ENCODE results near the gene GJC3. TPM values are rescaled to one million over a fixed set of nuclear protein-coding genes. Genes with fewer than 3 reads are reported as not detected.

Gene GJC3
- total and polyA plus RNA-seq, 9 of the 15 experiments (the other 6 are each of a cell fraction or from before 2014, with no cell fraction given): 0.10 to 0.45 (median 0.28) TPM; not detected in 1

GRCh38 chr7:99918959-99919813 lies 10.2 kb downstream of the GJC3 start, which contains the start of gene TRIM4 (continued):
- TF ChIP-seq CHD7 (IDR thresholded peaks at IDR 0.05; ENCODE audit: low read depth, low read length) (no peak), ARID4B (CRISPR knock-in tag; IDR thresholded peaks at IDR 0.05) (peak; percentile 62; the same call in 1 of the 2 replicates), MYC (IDR thresholded peaks at IDR 0.05; ENCODE audit: low read depth, low read length) (peak; percentile 78; the same call in 1 of the 2 replicates), MYC (CRISPR knock-in tag; IDR thresholded peaks at IDR 0.05; ENCODE audit: borderline replicate concordance, low read depth) (peak; percentile 65; the same call in 1 of the 2 replicates), MAFG (tag; conservative IDR thresholded peaks at IDR 0.05) (no peak), E4F1 (CRISPR knock-in tag; IDR thresholded peaks at IDR 0.05; ENCODE audit: borderline replicate concordance) (no peak), U2AF2 (optimal IDR thresholded peaks at IDR 0.05; ENCODE audit: low read depth, low read length) (no peak)

Data from K562 (cell line).